GM12878 (cell line): ENCODE results near the gene HDAC9. TPM values are rescaled to one million over a fixed set of nuclear protein-coding genes. Genes with fewer than 3 reads are reported as not detected.

ENCODE experiments used
- ATAC-seq: fragments of 200-7000 bp; cut with Tn5 transposase; 3 replicates; pipeline ENCODE4 v1.9.1; 2020; ENCODE audit warnings: mild to moderate bottlenecking, moderate library complexity
- BruUV-seq: library from RNA; stranded (reverse); fragments of 400-500 nt; replicated peaks from 2 replicates; lab custom pipeline; 2021; lab: Mats Ljungman, UMichigan
- CTCF ChIA-PET: fragments of 300-600 bp; sonication (Branson Sonifier 250); formaldehyde crosslinking; extraction: SDS; loops from one replicate; lab custom pipeline; 2021; ENCODE audit warnings: inconsistent platforms; lab: Yijun Ruan, JAX
- POLR2A ChIA-PET: fragments of 350-600 bp; formaldehyde crosslinking; extraction: SDS; loops from one replicate; lab custom pipeline; 2021; ENCODE audit warnings: inconsistent platforms; lab: Charles Lee
- RAD21 ChIA-PET: fragments of 300-600 bp; sonication (Branson Sonifier 250); formaldehyde crosslinking; loops from one replicate; lab custom pipeline; 2023; ENCODE audit warnings: antibody characterized with exemption; ENCODE audit not compliant: unreplicated experiment; lab: Charles Lee
- SMC1A ChIA-PET: fragments of 300-600 bp; sonication (Branson Sonifier 250); formaldehyde crosslinking; loops from one replicate; lab custom pipeline; 2023; ENCODE audit not compliant: unreplicated experiment, uncharacterized antibody; lab: Charles Lee
- DNase-seq: peaks from one replicate; pipeline ENCODE4 v3.0.0-alpha.2; 2011; ENCODE audit warnings: low read depth, low spot score
- FAIRE-seq: peaks from 3 replicates; lab custom pipeline; 2011; peaks lifted over from hg19 to GRCh38; lab: Jason Lieb, UNC
- H2AFZ ChIP-seq: 2 replicates; pipeline ENCODE4 v1.6.0; 2011; ENCODE audit warnings: low read depth, low read length, control low read depth; ENCODE audit not compliant: control insufficient read depth
- H3K27ac ChIP-seq: 2 replicates; pipeline ENCODE4 v1.5.1; 2011; ENCODE audit warnings: control low read depth; ENCODE audit not compliant: control insufficient read depth, insufficient read depth
- H3K27me3 ChIP-seq, 2 experiments: replicated peaks in 1 of 2; 2 replicates each; pipeline versions ENCODE4 v1.6.0 to v1.6.1; 2011; ENCODE audit warnings: low read length in 1 of 2; ENCODE audit not compliant: control insufficient read depth in 2 of 2, insufficient read depth in 2 of 2
- H3K36me3 ChIP-seq, 2 experiments: 2 replicates each; pipeline ENCODE4 v1.5.1; 2011; ENCODE audit warnings: low read length in 1 of 2; ENCODE audit not compliant: control insufficient read depth in 2 of 2, insufficient read depth in 2 of 2
- H3K4me1 ChIP-seq: 2 replicates; pipeline ENCODE4 v1.6.1; 2011; ENCODE audit warnings: mild to moderate bottlenecking, low read length, moderate library complexity, mixed read lengths; ENCODE audit not compliant: control insufficient read depth, insufficient read depth
- H3K4me2 ChIP-seq: 2 replicates; pipeline ENCODE4 v1.6.0; 2011; ENCODE audit warnings: control low read depth; ENCODE audit not compliant: control insufficient read depth, insufficient read depth
- H3K4me3 ChIP-seq: fragments of 200-600 bp; sonication (generic); 2 replicates; pipeline ENCODE4 v1.5.1; 2016
- H3K79me2 ChIP-seq: 2 replicates; pipeline ENCODE4 v1.6.0; 2011; ENCODE audit warnings: low read length; ENCODE audit not compliant: control insufficient read depth, insufficient read depth
- H3K9ac ChIP-seq: 2 replicates; pipeline ENCODE4 v1.8.0; 2011; ENCODE audit warnings: low read length, control low read depth, mixed read lengths; ENCODE audit not compliant: control insufficient read depth, insufficient read depth
- H3K9me3 ChIP-seq: replicated peaks from 3 replicates; pipeline ENCODE4 v1.5.1; 2011; ENCODE audit warnings: mild to moderate bottlenecking, low read length; ENCODE audit not compliant: control insufficient read depth, insufficient read depth
- H4K20me1 ChIP-seq: 2 replicates; pipeline ENCODE4 v1.6.0; 2011; ENCODE audit not compliant: control insufficient read depth, insufficient read depth
- BCLAF1 ChIP-seq: fragments of 450-650 bp; IDR thresholded peaks from 2 replicates; pipeline ENCODE4 v1.6.1; 2017; ENCODE audit warnings: antibody characterized with exemption, mild to moderate bottlenecking, moderate library complexity
- CREB1 ChIP-seq: IDR thresholded peaks from 2 replicates; pipeline ENCODE4 v1.6.1; 2012; ENCODE audit warnings: low read depth, mild to moderate bottlenecking, inconsistent platforms
- GATAD2B ChIP-seq: fragments of 450-650 bp; conservative IDR thresholded peaks from 2 replicates; pipeline ENCODE4 v1.6.1; 2017; ENCODE audit warnings: low read depth, mild to moderate bottlenecking, moderate library complexity
- HDAC6 ChIP-seq: fragments of 200-600 bp; sonication (generic); IDR thresholded peaks from one replicate; pipeline ENCODE4 v1.8.0; 2017; ENCODE audit warnings: antibody characterized with exemption; ENCODE audit not compliant: unreplicated experiment
- IKZF1 ChIP-seq: fragments of 450-650 bp; conservative IDR thresholded peaks from 2 replicates; pipeline ENCODE4 v1.6.1; 2017; ENCODE audit warnings: antibody characterized with exemption, mild to moderate bottlenecking
- IKZF2 ChIP-seq, 2 experiments: fragments of 450-650 bp; IDR thresholded peaks; 2 replicates each; pipeline ENCODE4 v1.6.1; 2017; ENCODE audit warnings: mild to moderate bottlenecking in 2 of 2, moderate library complexity in 2 of 2
- MEF2B ChIP-seq: fragments of 450-650 bp; IDR thresholded peaks from 2 replicates; pipeline ENCODE4 v1.6.1; 2018; ENCODE audit warnings: mild to moderate bottlenecking, moderate library complexity; ENCODE audit not compliant: partially characterized antibody, poor library complexity, severe bottlenecking
- MXI1 ChIP-seq: fragments of 150-350 bp; IDR thresholded peaks from 2 replicates; pipeline ENCODE4 v1.6.1; 2011; ENCODE audit warnings: low read depth, mild to moderate bottlenecking, inconsistent platforms, low read length, improper control_type of control experiment
- NR2C2 ChIP-seq: IDR thresholded peaks from 2 replicates; pipeline ENCODE4 v1.6.1; 2011; ENCODE audit warnings: borderline replicate concordance, low read depth; ENCODE audit not compliant: control insufficient read depth, insufficient read length
- RELB ChIP-seq: fragments of 450-650 bp; IDR thresholded peaks from 2 replicates; pipeline ENCODE4 v1.6.1; 2017; ENCODE audit warnings: low read depth, mild to moderate bottlenecking, moderate library complexity
- RFX5 ChIP-seq: IDR thresholded peaks from 2 replicates; pipeline ENCODE4 v1.6.1; 2011; ENCODE audit warnings: low read depth, low read length, improper control_type of control experiment
- SP1 ChIP-seq: IDR thresholded peaks from one replicate; pipeline ENCODE4 v1.6.1; 2011; ENCODE audit warnings: low read depth, low read length
- STAT1 ChIP-seq: fragments of 450-650 bp; conservative IDR thresholded peaks from 2 replicates; pipeline ENCODE4 v1.6.1; 2014; ENCODE audit warnings: antibody characterized with exemption, mild to moderate bottlenecking
- TCF3 ChIP-seq: IDR thresholded peaks from 2 replicates; pipeline ENCODE4 v1.6.1; 2012; ENCODE audit warnings: low read depth, mild to moderate bottlenecking, low read length, borderline replicate concordance; ENCODE audit not compliant: insufficient read depth
- ZNF622 ChIP-seq: fragments of 450-650 bp; IDR thresholded peaks from 2 replicates; pipeline ENCODE4 v1.6.1; 2017; ENCODE audit warnings: mild to moderate bottlenecking, inconsistent platforms
- WGBS: methylation state at CpG from one replicate; pipeline ENCODE4 v1.1.6; 2016; ENCODE audit warnings: low lambda C conversion rate; ENCODE audit not compliant: insufficient replicate concordance, insufficient coverage; ENCODE audit errors: missing lambda C conversion rate; 5-methylcytosine and 5-hydroxymethylcytosine counted together
- in situ Hi-C: fragments of 300-500 bp; cut with MboI; formaldehyde crosslinking; loops from 9 replicates; pipeline ENCODE4 v1.14.3; 2018; ENCODE audit warnings: mixed read lengths
- intact Hi-C: fragments of 100-400 bp; cut with micrococcal nuclease; formaldehyde crosslinking; loops from one replicate; pipeline ENCODE4 v1.14.2; 2022; ENCODE audit not compliant: unreplicated experiment
- polyA plus RNA-seq, 11 experiments: library from polyadenylated mRNA; depleted of rRNA in 4 of 11; unstranded in 6 of 11; stranded (reverse) in 5 of 11; fragments of >200 nt; fragmentation: Nextera tagmentation in 4 of 11; fragmentation: Illumina TruSeq in 1 of 11; extraction: Ambion mirVana in 4 of 11; extraction: Trizol in 1 of 11; gene quantifications; 1 replicate in 1 of 11; 2 replicates in 10 of 11; pipeline versions ENCODE4 v1.2.1 to v1.2.3, GENCODE V29; 2011 to 2016; ENCODE audit warnings: inconsistent platforms in 2 of 11, missing spikeins in 2 of 11, low read depth in 1 of 11
- total RNA-seq, 4 experiments: library from RNA; depleted of rRNA in 3 of 4; stranded (reverse); fragments of >200 nt in 3 of 4; fragmentation: Illumina TruSeq in 1 of 4; extraction: Trizol in 1 of 4; gene quantifications; 2 replicates each; pipeline versions ENCODE4 v1.2.1 to v1.2.3, GENCODE V29; 2013 to 2021

Gene HDAC9
- total and polyA plus RNA-seq, 10 of the 15 experiments (the other 5 are each of a cell fraction or from before 2014, with no cell fraction given) = 0.73 to 12.8 (median 0.92) TPM

GRCh38 chr7:18843979-18844378, 348.4 kb downstream of the HDAC9 start:
- no peaks in the 10 kb centered on the region for H3K4me1 ChIP-seq
- H3K27me3 ChIP-seq = no peaks in the 10 kb centered on the region
- no peak for ATAC-seq
- no peaks in the 10 kb centered on the region for H4K20me1 ChIP-seq
- no peak for TF ChIP-seq MEF2B
- no peak for TF ChIP-seq SP1
- TF ChIP-seq RFX5 = no peak
- TF ChIP-seq CREB1 = no peak
- TF ChIP-seq ZNF622 = no peak
- no peak for TF ChIP-seq BCLAF1
- no peak for TF ChIP-seq GATAD2B
- no peak for TF ChIP-seq MXI1
- no peak for TF ChIP-seq STAT1
- TF ChIP-seq IKZF2 (IDR thresholded peaks at IDR 0.05) = no peak
- no peak for TF ChIP-seq TCF3
- TF ChIP-seq IKZF1 = no peak
- TF ChIP-seq HDAC6 = no peak
- no peak for TF ChIP-seq RELB
- no peak for TF ChIP-seq NR2C2
- TF ChIP-seq, all 136 proteins: peak for 0
- WGBS = 36% methylated on average over 3 of the region's 3 CpGs
- intact Hi-C loops (no loop called here), in situ Hi-C loops (no loop called here)
- DNase-seq = no peak
- Histone ChIP-seq H3K4me3 (no peak overlapping the region), H3K79me2 (no peaks in the 10 kb centered on the region), H3K4me2 (no peak overlapping the region), H3K9me3 (no peaks in the 10 kb centered on the region), H3K9ac (no peak overlapping the region), H3K27ac (no peak overlapping the region), H3K36me3 (no peaks in the 10 kb centered on the region), H2AFZ (no peak overlapping the region)
- POLR2A ChIA-PET = no interaction called here
- RAD21 ChIA-PET = no interaction called here
- no TSS peak for BruUV-seq
- CTCF ChIA-PET = no interaction called here
- FAIRE-seq = no peak
- SMC1A ChIA-PET = no interaction called here
